SH-SY5Y (cell line): ENCODE data around the gene ARHGEF6.

ENCODE experiments used
- GATA2 ChIP-seq: IDR thresholded peaks from 2 replicates; pipeline ENCODE4 v1.6.1; 2011; ENCODE audit warnings: mild to moderate bottlenecking, low read depth, low read length
- GATA3 ChIP-seq: IDR thresholded peaks from 2 replicates; pipeline ENCODE4 v1.6.1; 2011; ENCODE audit warnings: low read depth, mild to moderate bottlenecking, low read length, moderate library complexity

DNA sequence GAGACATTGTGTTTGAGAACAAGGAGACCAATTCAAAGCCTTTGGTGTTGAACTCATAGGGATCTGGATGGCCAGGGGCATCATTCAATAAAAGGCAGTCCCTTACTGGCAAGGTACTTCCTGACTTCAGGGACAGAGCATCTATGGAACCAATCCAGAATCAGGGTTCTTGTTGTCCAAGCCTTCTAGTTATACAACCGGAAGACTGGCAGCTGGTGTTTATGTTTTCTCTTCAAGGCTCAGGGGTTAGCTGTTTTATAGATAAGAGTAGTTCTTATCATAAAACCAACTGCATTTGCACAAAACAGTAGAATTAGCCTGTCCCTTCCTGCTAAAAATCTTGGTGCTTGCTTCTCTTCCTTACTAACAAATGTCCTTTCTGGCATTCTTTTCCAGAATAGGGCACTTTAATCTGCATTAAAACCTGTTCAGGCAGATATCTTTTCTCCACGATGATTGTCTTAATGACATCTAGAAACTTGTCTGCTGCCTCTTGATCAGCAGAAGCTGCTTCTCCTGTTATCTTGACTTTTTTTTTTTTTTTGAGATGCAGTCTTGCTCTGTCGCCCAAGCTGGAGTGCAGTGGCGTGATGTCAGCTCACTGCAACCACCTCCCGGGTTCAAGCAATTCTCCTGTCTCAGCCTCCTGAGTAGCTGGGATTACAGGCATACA, 38.4 kb upstream of the ARHGEF6 start:
- TF ChIP-seq GATA3: no peak
- no peak for TF ChIP-seq GATA2
